Measurements from ENCODE around the gene TMEM101.
"Not testable (repeated sequence)": the region's sequence is repeated elsewhere in the genome, so short reads cannot be mapped to it uniquely, and the experiment has no call there.

GRCh38 chr17:44034688-44035087, 19.9 kb upstream of the TMEM101 start:
- TF ChIP-seq CTCF (IDR thresholded peaks at IDR 0.05); POLR2AphosphoS5 (IDR thresholded peaks at IDR 0.05); POLR2A (IDR thresholded peaks at IDR 0.05; ENCODE audit: low read depth): not testable (repeated sequence)
